Chondrocyte (in vitro differentiated cells): ENCODE measurements around the gene WDR7. TPM values are rescaled to one million over a fixed set of nuclear protein-coding genes. Genes with fewer than 3 reads are reported as not detected.

ENCODE experiments used
- DNase-seq: peaks from one replicate; pipeline ENCODE4 v3.0.0; 2021; ENCODE audit warnings: mixed read lengths, low spot score
- H3K27ac Mint-ChIP-seq: one replicate; pipeline ENCODE4 v1.8.0; 2021; ENCODE audit warnings: mild to moderate bottlenecking, moderate library complexity, mixed read lengths; ENCODE audit not compliant: unreplicated experiment
- H3K27me3 Mint-ChIP-seq: 2 replicates; pipeline ENCODE4 v1.8.0; 2021; ENCODE audit warnings: low read depth, mixed read lengths
- H3K36me3 Mint-ChIP-seq: 2 replicates; pipeline ENCODE4 v1.8.0; 2021; ENCODE audit warnings: low read depth, mixed read lengths
- H3K4me1 Mint-ChIP-seq: 2 replicates; pipeline ENCODE4 v1.8.0; 2021; ENCODE audit warnings: low read depth, mild to moderate bottlenecking, mixed read lengths
- H3K4me3 Mint-ChIP-seq: one replicate; pipeline ENCODE4 v1.8.0; 2021; ENCODE audit warnings: mild to moderate bottlenecking, moderate library complexity, mixed read lengths; ENCODE audit not compliant: unreplicated experiment
- H3K9me3 Mint-ChIP-seq: 2 replicates; pipeline ENCODE4 v1.8.0; 2021; ENCODE audit warnings: low read depth, mixed read lengths
- total RNA-seq: library from RNA; stranded (reverse); gene quantifications from 3 replicates; pipeline ENCODE4 v1.2.1, GENCODE V29; 2021
- TF ChIP-seq, protein P1 (sequence below): fragments of 200-600 bp; sonication (generic); IDR thresholded peaks from 2 replicates; pipeline ENCODE4 v1.5.0; 2021; ENCODE audit warnings: antibody characterized with exemption, mild to moderate bottlenecking, moderate library complexity

Gene WDR7
- total RNA-seq, 1 donor from 2014 or later = 14.9 TPM

DNA sequence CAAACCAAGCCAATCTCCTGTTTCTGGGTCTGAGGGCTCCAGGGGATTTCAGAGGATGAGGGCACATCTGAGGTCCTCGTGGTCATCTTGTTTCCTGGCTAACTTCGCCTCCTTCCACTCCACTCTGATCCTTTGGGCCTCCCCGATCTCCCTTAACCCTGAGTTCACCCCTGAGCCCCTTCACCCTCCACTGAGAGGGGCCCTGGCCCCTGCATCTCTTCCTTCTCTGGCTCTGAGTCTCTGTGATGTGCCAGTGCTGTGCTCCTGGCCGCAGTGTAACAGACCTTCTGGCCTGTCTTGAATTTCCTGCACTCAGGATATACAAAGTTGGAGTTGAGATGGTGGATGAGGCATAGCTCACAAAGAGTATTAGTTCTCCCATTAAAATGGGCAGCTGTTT, 411.0 kb downstream of the WDR7 start:
- TF ChIP-seq, protein P1, sequence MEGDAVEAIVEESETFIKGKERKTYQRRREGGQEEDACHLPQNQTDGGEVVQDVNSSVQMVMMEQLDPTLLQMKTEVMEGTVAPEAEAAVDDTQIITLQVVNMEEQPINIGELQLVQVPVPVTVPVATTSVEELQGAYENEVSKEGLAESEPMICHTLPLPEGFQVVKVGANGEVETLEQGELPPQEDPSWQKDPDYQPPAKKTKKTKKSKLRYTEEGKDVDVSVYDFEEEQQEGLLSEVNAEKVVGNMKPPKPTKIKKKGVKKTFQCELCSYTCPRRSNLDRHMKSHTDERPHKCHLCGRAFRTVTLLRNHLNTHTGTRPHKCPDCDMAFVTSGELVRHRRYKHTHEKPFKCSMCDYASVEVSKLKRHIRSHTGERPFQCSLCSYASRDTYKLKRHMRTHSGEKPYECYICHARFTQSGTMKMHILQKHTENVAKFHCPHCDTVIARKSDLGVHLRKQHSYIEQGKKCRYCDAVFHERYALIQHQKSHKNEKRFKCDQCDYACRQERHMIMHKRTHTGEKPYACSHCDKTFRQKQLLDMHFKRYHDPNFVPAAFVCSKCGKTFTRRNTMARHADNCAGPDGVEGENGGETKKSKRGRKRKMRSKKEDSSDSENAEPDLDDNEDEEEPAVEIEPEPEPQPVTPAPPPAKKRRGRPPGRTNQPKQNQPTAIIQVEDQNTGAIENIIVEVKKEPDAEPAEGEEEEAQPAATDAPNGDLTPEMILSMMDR = no peak
- no peak for DNase-seq
- H3K4me3 Mint-ChIP-seq = no peak overlapping the region
- H3K27me3 Mint-ChIP-seq = peaks cover 23% of the 10 kb centered on the region
- no peak overlapping the region for H3K27ac Mint-ChIP-seq
- no peaks in the 10 kb centered on the region for H3K4me1 Mint-ChIP-seq
- H3K36me3 Mint-ChIP-seq = no peaks in the 10 kb centered on the region
- no peaks in the 10 kb centered on the region for H3K9me3 Mint-ChIP-seq

DNA sequence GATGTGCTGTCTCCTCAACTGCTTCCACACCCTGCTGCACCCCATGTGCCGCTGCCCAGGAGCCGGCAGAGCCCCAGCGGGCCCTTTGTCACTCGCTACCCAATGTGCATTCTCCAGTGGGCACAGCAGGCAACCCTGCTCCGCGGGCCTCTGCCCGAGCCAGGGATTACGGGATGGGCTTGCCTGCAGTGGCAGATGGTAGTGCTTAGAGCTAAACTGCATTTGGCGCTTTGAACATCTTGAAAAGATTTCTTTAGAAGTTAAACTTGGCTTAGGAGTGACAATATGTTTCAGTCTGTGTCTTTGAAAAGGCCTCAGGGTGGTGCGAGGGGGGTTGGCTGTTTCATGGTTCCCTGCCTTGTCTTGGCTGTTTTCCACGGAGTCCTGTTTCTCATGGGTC, 411.7 kb downstream of the WDR7 start:
- no peaks in the 10 kb centered on the region for H3K4me1 Mint-ChIP-seq
- no peaks in the 10 kb centered on the region for H3K36me3 Mint-ChIP-seq
- H3K4me3 Mint-ChIP-seq = no peak overlapping the region
- no peaks in the 10 kb centered on the region for H3K9me3 Mint-ChIP-seq
- TF ChIP-seq, protein P1 = no peak
- H3K27ac Mint-ChIP-seq = no peak overlapping the region
- DNase-seq = no peak
- H3K27me3 Mint-ChIP-seq = peaks cover 23% of the 10 kb centered on the region

DNA sequence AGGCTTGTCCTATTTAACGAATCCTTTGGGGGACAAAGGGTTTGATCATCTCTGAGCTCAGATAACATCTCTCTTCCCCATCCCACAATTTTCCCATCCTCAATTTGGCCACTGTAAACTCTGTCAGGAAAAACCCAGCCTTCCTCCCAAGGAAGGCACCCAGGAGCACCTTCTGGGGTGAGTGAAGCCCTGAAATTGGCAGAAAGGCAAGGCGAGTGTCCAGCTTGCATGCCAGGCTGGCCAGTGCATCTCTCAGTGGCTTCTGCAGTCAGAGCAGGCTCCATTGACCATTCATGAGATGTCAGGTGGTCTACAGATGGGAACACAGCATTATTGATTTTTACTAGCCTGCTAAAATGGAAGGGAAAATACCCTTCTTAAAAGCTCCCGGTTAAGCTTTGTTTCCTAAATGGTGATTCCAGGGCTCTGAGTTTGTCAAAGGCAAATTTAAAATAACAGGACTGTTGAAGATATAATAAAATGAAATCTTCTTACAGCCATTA, 412.5 kb downstream of the WDR7 start:
- Mint-ChIP-seq H3K9me3 (no peaks in the 10 kb centered on the region), H3K4me1 (no peaks in the 10 kb centered on the region), H3K27me3 (peaks cover 19% of the 10 kb centered on the region), H3K4me3 (no peak overlapping the region), H3K27ac (no peak overlapping the region), H3K36me3 (no peaks in the 10 kb centered on the region)
- TF ChIP-seq, protein P1 = no peak
- DNase-seq = no peak

DNA sequence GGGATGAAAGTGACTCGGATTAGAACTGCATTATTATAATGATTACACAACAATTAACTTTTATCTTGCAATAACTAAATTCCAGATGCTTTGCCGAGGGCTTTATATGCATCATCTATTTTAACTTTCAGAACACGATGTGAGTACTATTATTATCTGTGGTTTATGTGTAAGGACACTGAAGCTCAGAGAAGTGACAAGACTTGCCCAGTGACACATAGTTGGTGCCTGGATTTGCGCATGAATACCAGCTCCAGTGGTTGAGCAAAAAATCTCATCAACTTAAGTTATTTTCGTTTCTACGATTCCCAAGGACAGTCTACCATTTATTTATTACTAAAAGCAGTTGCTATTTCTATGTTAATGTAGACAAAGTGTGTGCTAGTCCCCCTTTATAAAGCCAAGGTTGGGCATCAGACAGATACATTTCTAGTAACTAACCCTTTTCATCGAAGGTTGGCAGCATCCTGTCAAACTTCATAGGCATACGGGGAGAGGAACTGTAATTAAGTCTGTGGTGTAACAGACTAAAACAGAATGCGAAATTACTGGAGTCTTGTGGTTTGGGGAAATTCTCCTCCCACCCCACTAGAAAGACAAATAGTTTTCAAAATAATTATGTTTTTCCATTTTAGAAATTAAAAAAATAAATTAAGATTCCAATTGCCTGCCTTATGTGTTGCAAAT, 422.5 kb downstream of the WDR7 start:
- H3K36me3 Mint-ChIP-seq = no peaks in the 10 kb centered on the region
- TF ChIP-seq, protein P1 = no peak

DNA sequence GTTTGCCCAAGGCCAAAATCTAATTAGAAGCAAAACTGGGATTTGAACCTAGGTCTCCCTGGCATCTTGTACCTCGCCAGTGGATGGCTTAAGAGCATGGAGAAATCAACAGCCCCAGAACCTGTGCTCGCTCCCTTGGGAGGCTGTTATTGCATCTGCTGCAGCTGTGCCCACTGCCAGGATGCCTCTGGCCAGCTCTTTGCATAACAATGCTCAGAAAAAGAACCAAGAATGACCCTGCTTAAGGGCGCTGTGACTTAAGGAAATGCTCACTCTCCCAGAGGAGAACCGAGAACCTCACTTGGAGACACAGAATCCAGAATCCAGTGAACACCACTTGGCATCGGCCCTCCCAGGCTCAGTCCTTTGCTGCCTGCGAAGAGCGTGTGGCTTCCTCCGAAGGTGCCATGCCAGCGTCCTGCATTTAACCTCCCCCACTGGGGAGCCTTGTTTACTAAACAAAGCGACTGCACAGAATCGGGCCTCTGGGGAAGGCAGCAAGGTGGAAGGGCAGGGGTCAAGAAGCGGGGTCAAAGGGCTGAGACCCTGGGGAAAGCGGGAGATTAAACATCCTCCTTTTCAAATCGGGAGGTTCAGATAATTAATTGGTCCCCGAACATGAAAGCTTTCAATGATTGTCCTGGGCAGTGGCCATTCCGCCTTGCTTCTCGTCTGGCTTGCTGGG, 424.7 kb downstream of the WDR7 start:
- H3K36me3 Mint-ChIP-seq = peaks cover 1% of the 10 kb centered on the region
- no peak for DNase-seq
- no peaks in the 10 kb centered on the region for H3K4me1 Mint-ChIP-seq
- peaks cover 3% of the 10 kb centered on the region for H3K9me3 Mint-ChIP-seq
- no peak overlapping the region for H3K4me3 Mint-ChIP-seq
- TF ChIP-seq, protein P1 = no peak
- H3K27me3 Mint-ChIP-seq = peaks cover 30% of the 10 kb centered on the region
- H3K27ac Mint-ChIP-seq = no peak overlapping the region

More for the DNA sequence above, 422.5 kb downstream of the WDR7 start:
- H3K4me1 Mint-ChIP-seq = no peaks in the 10 kb centered on the region
- no peak for DNase-seq
- no peaks in the 10 kb centered on the region for H3K9me3 Mint-ChIP-seq
- H3K4me3 Mint-ChIP-seq = no peak overlapping the region
- H3K27me3 Mint-ChIP-seq = peaks cover 27% of the 10 kb centered on the region
- no peak overlapping the region for H3K27ac Mint-ChIP-seq
